ENCODE measurements around the gene TSPAN11.
"Not testable (repeated sequence)": the region's sequence is repeated elsewhere in the genome, so short reads cannot be mapped to it uniquely, and the experiment has no call there.

The TSPAN11 gene

DNA sequence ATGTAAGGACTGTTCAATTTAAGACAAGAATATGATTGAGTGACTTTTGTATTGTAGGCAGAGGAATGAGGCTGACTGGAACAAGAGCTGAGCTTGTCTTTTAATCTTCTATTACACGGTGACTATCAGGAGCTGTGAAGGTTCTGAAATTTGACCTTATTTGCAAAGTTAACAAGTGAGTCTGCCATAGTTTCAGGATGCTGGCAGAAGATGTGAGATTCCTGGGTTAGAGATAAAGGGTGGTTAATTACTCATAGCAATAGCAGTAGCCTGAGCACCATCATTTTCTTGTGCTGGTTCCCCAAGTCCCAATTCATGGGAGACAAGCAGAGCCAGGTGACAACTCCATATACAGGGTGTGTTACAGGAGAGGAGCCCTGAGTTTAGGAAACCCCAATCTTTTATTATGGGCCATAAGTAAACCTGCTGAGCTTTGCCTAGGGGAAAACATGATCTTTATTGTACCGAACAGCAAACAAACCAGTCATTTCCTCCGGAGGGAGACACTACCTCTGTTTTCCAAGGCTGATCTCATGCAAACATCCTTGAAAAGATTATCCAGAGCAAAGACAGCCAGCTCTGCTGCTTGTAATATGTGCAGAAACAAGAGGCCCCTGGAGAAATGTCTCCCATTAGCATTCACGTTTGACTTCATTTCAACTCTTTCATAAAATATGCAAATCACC is 95.4 kb downstream of the TSPAN11 start:
- DNase-seq, result no peak

DNA sequence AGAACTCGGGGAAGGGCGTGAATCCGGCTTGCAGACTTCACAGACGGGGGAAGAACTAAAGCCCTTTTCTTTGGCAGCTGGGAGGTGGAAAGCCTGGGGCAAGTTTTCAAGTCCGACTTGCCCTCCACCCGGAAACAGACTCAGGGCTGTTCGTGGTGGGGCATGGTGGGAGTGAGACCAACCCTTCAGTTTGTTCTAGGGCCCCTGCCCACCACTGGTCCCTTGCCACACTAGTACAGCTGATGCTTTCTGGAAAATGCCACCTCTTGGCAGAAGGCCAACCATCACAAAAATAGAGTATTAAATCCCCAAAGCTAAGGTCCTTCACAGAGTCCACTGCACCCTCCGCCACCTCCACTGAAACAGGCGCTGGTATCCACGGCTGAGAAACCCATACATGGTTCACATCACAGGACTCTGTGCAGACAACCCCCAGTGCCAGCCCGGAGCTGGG is 96.8 kb downstream of the TSPAN11 start:
- DNase-seq, result no peak

- DNase-seq, result no peak
These were observed 99.7 kb downstream of the TSPAN11 start for GRCh38 chr12:31026202-31026601.

DNA sequence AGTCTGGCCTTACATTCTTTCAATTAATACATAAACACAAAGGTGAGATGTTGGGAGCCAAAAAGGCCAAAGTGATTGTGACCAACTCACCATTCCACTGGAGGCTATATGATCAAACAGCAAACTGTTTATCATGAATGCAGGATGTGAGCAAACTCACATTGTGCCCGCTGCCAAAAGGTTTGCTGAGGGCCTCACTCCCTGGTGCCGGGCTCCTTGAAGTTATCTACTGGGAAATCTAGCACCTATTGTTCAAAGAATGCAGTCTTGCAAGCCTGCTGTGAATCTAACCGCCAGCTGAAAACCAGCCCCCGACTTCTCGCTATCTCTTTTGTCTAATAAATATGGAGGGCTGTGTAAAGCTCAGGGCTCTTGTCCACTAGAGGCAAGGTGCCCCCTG is 100.5 kb downstream of the TSPAN11 start:
- not testable (repeated sequence) for DNase-seq

DNA sequence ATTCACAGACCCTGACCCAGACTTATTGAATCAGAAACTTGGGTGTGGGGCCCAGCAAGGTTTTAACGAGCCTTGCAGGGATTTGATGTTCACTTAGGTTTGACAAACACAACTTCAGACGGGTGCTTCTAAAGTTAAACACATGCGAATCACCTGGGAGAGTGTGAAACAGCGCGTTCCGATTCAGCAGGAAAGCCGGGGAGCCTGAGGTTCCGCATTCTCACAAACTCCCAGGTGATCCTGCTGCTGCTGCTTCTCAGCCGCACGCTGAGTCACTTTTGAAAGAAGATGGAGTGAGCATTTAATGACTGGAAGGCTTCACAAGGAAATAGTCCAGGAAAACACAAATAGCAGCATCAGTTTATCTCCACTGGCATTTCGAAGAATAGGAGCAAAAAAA is 102.9 kb downstream of the TSPAN11 start:
- DNase-seq, result no peak

DNA sequence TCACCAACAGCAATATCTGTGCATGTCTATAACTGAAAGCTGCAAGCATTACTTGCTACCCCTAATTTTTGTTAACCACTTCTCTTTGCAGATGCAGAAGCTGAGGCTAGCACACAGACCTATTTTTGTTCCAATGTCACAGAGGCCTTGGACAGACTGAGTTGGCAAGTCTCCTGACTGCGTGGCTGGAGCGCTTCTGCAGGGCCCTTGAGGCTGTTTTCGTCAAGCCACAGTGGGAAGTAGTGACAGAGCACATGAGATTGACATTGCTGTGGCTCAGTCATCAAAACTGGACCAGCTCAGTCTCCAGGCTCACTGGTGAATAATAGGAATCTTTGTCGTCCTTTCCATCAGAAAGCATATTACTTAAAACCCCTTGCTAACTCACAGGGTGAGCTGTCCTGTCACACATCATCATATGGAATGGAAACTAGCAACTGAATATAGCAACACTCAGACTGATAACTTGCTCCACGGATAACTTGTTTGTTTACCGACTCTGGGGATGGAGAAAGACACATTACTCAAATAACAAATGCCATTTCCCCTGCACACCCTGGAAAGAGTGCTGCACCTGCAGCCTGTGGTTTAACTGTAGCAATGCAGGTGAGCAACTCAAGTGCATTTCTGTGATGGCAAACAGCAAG is 103.5 kb downstream of the TSPAN11 start:
- no peak for DNase-seq

- DNase-seq, result no peak
These were observed 105.4 kb downstream of the TSPAN11 start for GRCh38 chr12:31031951-31032335.

- DNase-seq, result no peak
These were observed 106.6 kb downstream of the TSPAN11 start for GRCh38 chr12:31033146-31033545.

- DNase-seq, result no peak
These were observed 107.1 kb downstream of the TSPAN11 start for GRCh38 chr12:31033681-31034080.

DNA sequence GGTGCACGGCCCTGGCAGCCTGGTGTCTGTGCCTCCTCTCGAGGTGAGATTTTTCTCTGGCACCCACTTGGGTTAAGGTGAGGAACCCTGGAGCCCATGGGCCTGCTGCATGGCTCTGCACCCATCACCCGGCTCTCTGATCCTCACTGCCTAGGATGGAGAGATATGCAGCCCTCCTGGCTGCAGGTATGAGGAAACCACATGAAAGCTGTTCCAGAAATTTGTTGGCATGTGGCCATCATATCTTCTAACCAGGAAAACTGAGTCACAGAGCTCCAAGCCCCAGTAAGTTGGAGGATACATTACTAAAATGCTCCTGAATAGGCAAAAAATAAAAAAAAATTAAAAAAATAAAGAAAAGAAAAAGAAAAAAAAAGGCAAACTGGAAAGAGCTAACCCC is 107.8 kb downstream of the TSPAN11 start:
- no peak for DNase-seq

GRCh38 chr12:31035226-31035625 is 108.7 kb downstream of the TSPAN11 start:
- DNase-seq, result no peak

GRCh38 chr12:31035967-31036665 is 109.6 kb downstream of the TSPAN11 start:
- DNase-seq, result no peak

DNA sequence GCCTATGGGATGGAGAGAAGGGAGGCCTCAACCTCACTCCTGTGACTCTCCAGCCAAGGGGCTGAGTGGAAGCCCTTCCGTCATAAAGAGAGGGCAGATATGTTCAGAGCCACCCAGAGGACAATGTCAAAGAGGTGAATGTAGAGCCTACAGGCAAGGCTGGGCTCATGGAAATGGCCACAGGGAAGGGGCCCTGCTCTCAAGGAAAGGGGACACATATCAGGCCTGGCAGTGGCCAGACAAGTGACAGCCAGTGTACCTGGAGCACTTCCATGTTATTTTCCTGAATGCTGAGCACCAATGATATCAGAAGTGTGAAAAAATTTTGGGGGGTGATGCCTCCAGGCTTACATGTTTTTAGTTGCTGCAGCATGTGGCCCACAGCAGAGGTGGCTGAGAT is 110.5 kb downstream of the TSPAN11 start:
- DNase-seq, result no peak

GRCh38 chr12:31037931-31038330 is 111.4 kb downstream of the TSPAN11 start:
- DNase-seq, result no peak

- no peak for DNase-seq
These were observed 114.6 kb downstream of the TSPAN11 start for GRCh38 chr12:31041033-31041564.

All from CD4-positive, alpha-beta T cell treated with Interferon gamma for 1 hour (primary cell).